Ovary (tissue), 3 donors: ENCODE results near the gene GNE.

Source experiments
- CTCF ChIP-seq, 3 donors: fragments of 450-650 bp in 2 of 3; fragments of 200-600 bp in 1 of 3; IDR thresholded peaks; one replicate each; pipeline versions ENCODE4 v1.5.1 to v1.8.0; 2016 to 2022; ENCODE audit warnings: antibody characterized with exemption in 3 of 3, mild to moderate bottlenecking in 1 of 3
- POLR2A ChIP-seq: fragments of 450-650 bp; IDR thresholded peaks from one replicate; pipeline ENCODE4 v1.6.1; 2017; ENCODE audit warnings: antibody characterized with exemption, mild to moderate bottlenecking, moderate library complexity
- donor health status: DM: no; HTN: no; CAD: no.

GRCh38 chr9:36284226-36284625, 26.0 kb upstream of the GNE start:
- TF ChIP-seq POLR2A (no peak), CTCF (IDR thresholded peaks at IDR 0.05) (no peak)
